ENCODE results near the gene PACS2.

DNA sequence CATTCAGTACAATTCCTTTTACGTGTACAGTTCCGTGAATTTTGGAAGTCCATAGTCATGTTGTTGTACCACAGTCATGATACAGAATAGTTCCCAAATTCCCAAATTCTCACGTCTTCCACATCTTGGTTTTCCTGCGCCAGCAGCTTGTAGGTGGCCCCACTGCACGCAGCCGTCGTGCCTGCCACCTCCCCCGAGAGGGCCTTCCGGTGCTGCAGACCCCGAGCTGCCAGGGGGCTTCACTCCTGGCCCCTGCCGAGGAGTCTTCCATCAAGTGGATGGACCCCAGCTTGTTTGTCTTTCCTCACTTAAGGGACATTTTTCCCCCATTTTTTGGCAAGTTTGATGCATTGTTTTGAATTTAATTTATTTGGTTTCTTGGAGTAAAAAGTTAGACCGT, 121.9 kb downstream of the PACS2 start:
- TF ChIP-seq CTCF (IDR thresholded peaks at IDR 0.05) (no peak), ZNF512 (CRISPR knock-in tag; IDR thresholded peaks at IDR 0.05; ENCODE audit: borderline replicate concordance) (no peak), CREM (CRISPR knock-in tag; IDR thresholded peaks at IDR 0.05) (no peak), IRF2 (CRISPR knock-in tag; IDR thresholded peaks at IDR 0.05; ENCODE audit: borderline replicate concordance, low read depth) (no peak), TEAD1 (CRISPR knock-in tag; IDR thresholded peaks at IDR 0.05) (no peak), ELF4 (CRISPR knock-in tag; IDR thresholded peaks at IDR 0.05; ENCODE audit: low read depth) (no peak), SP1 (CRISPR knock-in tag; conservative IDR thresholded peaks at IDR 0.05) (no peak)
- TF ChIP-seq, protein P1, sequence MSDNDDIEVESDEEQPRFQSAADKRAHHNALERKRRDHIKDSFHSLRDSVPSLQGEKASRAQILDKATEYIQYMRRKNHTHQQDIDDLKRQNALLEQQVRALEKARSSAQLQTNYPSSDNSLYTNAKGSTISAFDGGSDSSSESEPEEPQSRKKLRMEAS (CRISPR knock-in tag; IDR thresholded peaks at IDR 0.05): no peak
